Measurements from ENCODE around the gene SCN2B. TPM values are rescaled to one million over a fixed set of nuclear protein-coding genes. Genes with fewer than 3 reads are reported as not detected.

The SCN2B gene
- total and polyA plus RNA-seq, 2 experiments from 2014 or later: 0.87 to 1.5 TPM

GRCh38 chr11:118115048-118115447 is 61.4 kb downstream of the SCN2B start:
- no peak for TF ChIP-seq CTCF (IDR thresholded peaks at IDR 0.05; ENCODE audit: low read depth, low read length)
- no peak for DNase-seq (ENCODE audit: low read depth in 1 of 2, low spot score in 1 of 2)
- H3K4me1 ChIP-seq (ENCODE audit: low read depth): peaks cover 12% of the 10 kb centered on the region
- H3K4me3 ChIP-seq: no peak overlapping the region
- no peaks in the 10 kb centered on the region for H3K27me3 ChIP-seq
- no peak overlapping the region for H3K27ac ChIP-seq
- H3K36me3 ChIP-seq: no peaks in the 10 kb centered on the region
- H3K9me3 ChIP-seq (ENCODE audit: low read depth): no peaks in the 10 kb centered on the region

- no peak overlapping the region for H3K27ac ChIP-seq
- TF ChIP-seq CTCF (IDR thresholded peaks at IDR 0.05; ENCODE audit: low read depth, low read length): no peak
Measured at GRCh38 chr11:118114266-118114665, 62.2 kb downstream of the SCN2B start.

GRCh38 chr11:118112711-118113430 is 63.6 kb downstream of the SCN2B start:
- TF ChIP-seq CTCF (IDR thresholded peaks at IDR 0.05; ENCODE audit: low read depth, low read length): no peak
- DNase-seq (ENCODE audit: low read depth in 1 of 2, low spot score in 1 of 2): no peak
- Histone ChIP-seq H3K27ac (no peak overlapping the region), H3K36me3 (no peaks in the 10 kb centered on the region), H3K27me3 (no peaks in the 10 kb centered on the region), H3K9me3 (ENCODE audit: low read depth) (no peaks in the 10 kb centered on the region), H3K4me3 (no peak overlapping the region), H3K4me1 (ENCODE audit: low read depth) (peaks cover 6% of the 10 kb centered on the region)

More at GRCh38 chr11:118114266-118114665, 62.2 kb downstream of the SCN2B start:
- no peaks in the 10 kb centered on the region for H3K36me3 ChIP-seq
- H3K4me1 ChIP-seq (ENCODE audit: low read depth): peaks cover 12% of the 10 kb centered on the region
- no peaks in the 10 kb centered on the region for H3K27me3 ChIP-seq
- no peaks in the 10 kb centered on the region for H3K9me3 ChIP-seq (ENCODE audit: low read depth)
- DNase-seq (ENCODE audit: low read depth in 1 of 2, low spot score in 1 of 2): no peak
- H3K4me3 ChIP-seq: no peak overlapping the region

Other genes starting within 250 kb of the SCN2B start
- 0.04 and 0.66 TPM in 2 replicates for gene TMPRSS13, start 247.2 kb downstream of the SCN2B start, total RNA-seq
- gene TMPRSS13, start 247.2 kb downstream of the SCN2B start, polyA plus RNA-seq: 0.40 TPM in 1 of 2 replicates, not detected in the other
- not detected in 2 replicates for gene IL10RA, start 190.2 kb downstream of the SCN2B start, total RNA-seq
- gene IL10RA, start 190.2 kb downstream of the SCN2B start, polyA plus RNA-seq: not detected in 2 replicates
- gene TMPRSS4, start 99.6 kb downstream of the SCN2B start, total RNA-seq: not detected in 2 replicates
- not detected in 2 replicates for gene TMPRSS4, start 99.6 kb downstream of the SCN2B start, polyA plus RNA-seq
- not detected in 2 replicates for gene SMIM35, start 89.7 kb downstream of the SCN2B start, total RNA-seq
- gene SMIM35, start 89.7 kb downstream of the SCN2B start, polyA plus RNA-seq: not detected in 2 replicates
- gene SCN4B, start 23.8 kb downstream of the SCN2B start, total RNA-seq: 0.11 and 0.21 TPM in 2 replicates
- 0.39 TPM in 1 of 2 replicates, not detected in the other for gene SCN4B, start 23.8 kb downstream of the SCN2B start, polyA plus RNA-seq
- not detected in 2 replicates for gene JAML, start 48.4 kb upstream of the SCN2B start, total RNA-seq
- gene JAML, start 48.4 kb upstream of the SCN2B start, polyA plus RNA-seq: not detected in 2 replicates
- 0.12 and 0.49 TPM in 2 replicates for gene MPZL3, start 75.7 kb upstream of the SCN2B start, total RNA-seq
- gene MPZL3, start 75.7 kb upstream of the SCN2B start, polyA plus RNA-seq: 0.07 TPM in 1 of 2 replicates, not detected in the other
- gene MPZL2, start 87.7 kb upstream of the SCN2B start, total RNA-seq: 0.39 TPM in 1 of 2 replicates, not detected in the other
- 0.13 TPM in 1 of 2 replicates, not detected in the other for gene MPZL2, start 87.7 kb upstream of the SCN2B start, polyA plus RNA-seq
- gene CD3E, start 128.1 kb upstream of the SCN2B start, total RNA-seq: not detected in 2 replicates
- gene CD3E, start 128.1 kb upstream of the SCN2B start, polyA plus RNA-seq: not detected in 2 replicates
- not detected in 2 replicates for gene CD3D, start 166.1 kb upstream of the SCN2B start, total RNA-seq
- gene CD3D, start 166.1 kb upstream of the SCN2B start, polyA plus RNA-seq: not detected in 2 replicates
- not detected in 2 replicates for gene CD3G, start 167.7 kb upstream of the SCN2B start, total RNA-seq
- gene CD3G, start 167.7 kb upstream of the SCN2B start, polyA plus RNA-seq: not detected in 2 replicates
- 23.6 and 25.9 TPM in 2 replicates for gene UBE4A, start 183.0 kb upstream of the SCN2B start, total RNA-seq
- 17.4 and 26.6 TPM in 2 replicates for gene UBE4A, start 183.0 kb upstream of the SCN2B start, polyA plus RNA-seq
- gene ATP5MG, start 225.0 kb upstream of the SCN2B start, total RNA-seq: 65.3 and 90.5 TPM in 2 replicates
- gene ATP5MG, start 225.0 kb upstream of the SCN2B start, polyA plus RNA-seq: 734 and 884 TPM in 2 replicates

Measured in cardiac muscle cell (in vitro differentiated cells and primary cell).